ENCODE data around the gene PTPN6. TPM values are rescaled to one million over a fixed set of nuclear protein-coding genes. Genes with fewer than 3 reads are reported as not detected.

Gene PTPN6
- polyA plus RNA-seq, 1 donor from 2014 or later: not detected

DNA sequence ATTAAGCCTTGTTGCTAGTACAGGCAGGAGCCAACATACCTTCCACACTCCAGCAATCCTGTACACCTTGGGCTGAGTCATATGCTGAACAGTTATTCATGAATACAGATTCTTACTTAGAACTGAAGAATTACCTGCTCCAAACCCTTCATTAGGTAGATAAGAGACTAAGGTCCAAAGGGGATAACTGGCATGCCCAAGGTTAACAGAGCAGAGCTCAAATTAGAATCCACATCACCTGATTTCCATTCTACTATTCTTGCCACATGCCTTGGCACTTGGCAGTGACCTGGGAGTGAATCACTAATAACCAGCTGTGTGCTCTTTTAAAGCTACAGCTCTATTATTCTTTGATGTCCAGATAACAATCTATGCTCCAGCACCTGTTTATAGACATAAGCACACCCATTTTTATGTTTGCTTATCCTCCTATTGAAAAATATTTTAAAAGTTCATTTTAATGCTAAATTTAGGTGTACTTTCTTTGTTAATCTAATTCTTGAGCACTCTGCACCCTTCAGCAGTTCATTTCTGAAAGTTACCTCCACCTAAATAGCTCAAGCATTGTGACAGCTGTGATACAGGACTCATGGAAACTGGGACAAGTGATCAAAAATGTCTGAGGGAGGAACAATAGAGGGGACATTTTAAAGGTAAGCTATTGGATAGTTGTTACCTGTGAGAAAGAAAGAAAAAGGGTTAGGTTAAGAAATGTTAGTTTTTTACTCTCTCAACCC is 47.7 kb downstream of the PTPN6 start:
- H3K4me3 ChIP-seq (ENCODE audit: low read length): no peak overlapping the region
- H2AFZ ChIP-seq (ENCODE audit: low read depth, low read length): no peak overlapping the region
- no peaks in the 10 kb centered on the region for H3K9me3 ChIP-seq (ENCODE audit: low read length)
- H4K20me1 ChIP-seq (ENCODE audit: insufficient read depth): no peaks in the 10 kb centered on the region
- H3K27ac ChIP-seq (ENCODE audit: low read length): no peak overlapping the region
- H3F3A ChIP-seq (ENCODE audit: insufficient read depth, low read length, poor library complexity, severe bottlenecking): no peaks in the 10 kb centered on the region
- TF ChIP-seq, protein P1, sequence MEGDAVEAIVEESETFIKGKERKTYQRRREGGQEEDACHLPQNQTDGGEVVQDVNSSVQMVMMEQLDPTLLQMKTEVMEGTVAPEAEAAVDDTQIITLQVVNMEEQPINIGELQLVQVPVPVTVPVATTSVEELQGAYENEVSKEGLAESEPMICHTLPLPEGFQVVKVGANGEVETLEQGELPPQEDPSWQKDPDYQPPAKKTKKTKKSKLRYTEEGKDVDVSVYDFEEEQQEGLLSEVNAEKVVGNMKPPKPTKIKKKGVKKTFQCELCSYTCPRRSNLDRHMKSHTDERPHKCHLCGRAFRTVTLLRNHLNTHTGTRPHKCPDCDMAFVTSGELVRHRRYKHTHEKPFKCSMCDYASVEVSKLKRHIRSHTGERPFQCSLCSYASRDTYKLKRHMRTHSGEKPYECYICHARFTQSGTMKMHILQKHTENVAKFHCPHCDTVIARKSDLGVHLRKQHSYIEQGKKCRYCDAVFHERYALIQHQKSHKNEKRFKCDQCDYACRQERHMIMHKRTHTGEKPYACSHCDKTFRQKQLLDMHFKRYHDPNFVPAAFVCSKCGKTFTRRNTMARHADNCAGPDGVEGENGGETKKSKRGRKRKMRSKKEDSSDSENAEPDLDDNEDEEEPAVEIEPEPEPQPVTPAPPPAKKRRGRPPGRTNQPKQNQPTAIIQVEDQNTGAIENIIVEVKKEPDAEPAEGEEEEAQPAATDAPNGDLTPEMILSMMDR (IDR thresholded peaks at IDR 0.05; ENCODE audit: poor library complexity, severe bottlenecking): no peak
- TF ChIP-seq SMC3 (conservative IDR thresholded peaks at IDR 0.05; ENCODE audit: poor library complexity) (no peak), TAF1 (IDR thresholded peaks at IDR 0.05; ENCODE audit: low read depth) (no peak), RAD21 (conservative IDR thresholded peaks at IDR 0.05) (no peak), POLR2AphosphoS5 (IDR thresholded peaks at IDR 0.05) (no peak), EP300 (conservative IDR thresholded peaks at IDR 0.05; ENCODE audit: poor library complexity, severe bottlenecking) (no peak), EZH2 (IDR thresholded peaks at IDR 0.05; ENCODE audit: borderline replicate concordance, insufficient read depth, low read length, poor library complexity, severe bottlenecking) (no peak), MXI1 (conservative IDR thresholded peaks at IDR 0.05; ENCODE audit: poor library complexity, severe bottlenecking) (no peak)
- TF ChIP-seq, protein P2, sequence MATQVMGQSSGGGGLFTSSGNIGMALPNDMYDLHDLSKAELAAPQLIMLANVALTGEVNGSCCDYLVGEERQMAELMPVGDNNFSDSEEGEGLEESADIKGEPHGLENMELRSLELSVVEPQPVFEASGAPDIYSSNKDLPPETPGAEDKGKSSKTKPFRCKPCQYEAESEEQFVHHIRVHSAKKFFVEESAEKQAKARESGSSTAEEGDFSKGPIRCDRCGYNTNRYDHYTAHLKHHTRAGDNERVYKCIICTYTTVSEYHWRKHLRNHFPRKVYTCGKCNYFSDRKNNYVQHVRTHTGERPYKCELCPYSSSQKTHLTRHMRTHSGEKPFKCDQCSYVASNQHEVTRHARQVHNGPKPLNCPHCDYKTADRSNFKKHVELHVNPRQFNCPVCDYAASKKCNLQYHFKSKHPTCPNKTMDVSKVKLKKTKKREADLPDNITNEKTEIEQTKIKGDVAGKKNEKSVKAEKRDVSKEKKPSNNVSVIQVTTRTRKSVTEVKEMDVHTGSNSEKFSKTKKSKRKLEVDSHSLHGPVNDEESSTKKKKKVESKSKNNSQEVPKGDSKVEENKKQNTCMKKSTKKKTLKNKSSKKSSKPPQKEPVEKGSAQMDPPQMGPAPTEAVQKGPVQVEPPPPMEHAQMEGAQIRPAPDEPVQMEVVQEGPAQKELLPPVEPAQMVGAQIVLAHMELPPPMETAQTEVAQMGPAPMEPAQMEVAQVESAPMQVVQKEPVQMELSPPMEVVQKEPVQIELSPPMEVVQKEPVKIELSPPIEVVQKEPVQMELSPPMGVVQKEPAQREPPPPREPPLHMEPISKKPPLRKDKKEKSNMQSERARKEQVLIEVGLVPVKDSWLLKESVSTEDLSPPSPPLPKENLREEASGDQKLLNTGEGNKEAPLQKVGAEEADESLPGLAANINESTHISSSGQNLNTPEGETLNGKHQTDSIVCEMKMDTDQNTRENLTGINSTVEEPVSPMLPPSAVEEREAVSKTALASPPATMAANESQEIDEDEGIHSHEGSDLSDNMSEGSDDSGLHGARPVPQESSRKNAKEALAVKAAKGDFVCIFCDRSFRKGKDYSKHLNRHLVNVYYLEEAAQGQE (IDR thresholded peaks at IDR 0.05; ENCODE audit: borderline replicate concordance): no peak
- H3K27me3 ChIP-seq (ENCODE audit: insufficient read depth, low read depth, low read length): no peaks in the 10 kb centered on the region
- H3K9me2 ChIP-seq (ENCODE audit: insufficient read depth, low read length): no peaks in the 10 kb centered on the region
- no peaks in the 10 kb centered on the region for H3K36me3 ChIP-seq (ENCODE audit: insufficient read depth, low read length)
- no peak overlapping the region for H3K4me2 ChIP-seq (ENCODE audit: low read length)
- H3K79me2 ChIP-seq (replicated peaks; ENCODE audit: insufficient read depth, low read length): no peaks in the 10 kb centered on the region
- no peak overlapping the region for H3K9ac ChIP-seq (ENCODE audit: low read length)

DNA sequence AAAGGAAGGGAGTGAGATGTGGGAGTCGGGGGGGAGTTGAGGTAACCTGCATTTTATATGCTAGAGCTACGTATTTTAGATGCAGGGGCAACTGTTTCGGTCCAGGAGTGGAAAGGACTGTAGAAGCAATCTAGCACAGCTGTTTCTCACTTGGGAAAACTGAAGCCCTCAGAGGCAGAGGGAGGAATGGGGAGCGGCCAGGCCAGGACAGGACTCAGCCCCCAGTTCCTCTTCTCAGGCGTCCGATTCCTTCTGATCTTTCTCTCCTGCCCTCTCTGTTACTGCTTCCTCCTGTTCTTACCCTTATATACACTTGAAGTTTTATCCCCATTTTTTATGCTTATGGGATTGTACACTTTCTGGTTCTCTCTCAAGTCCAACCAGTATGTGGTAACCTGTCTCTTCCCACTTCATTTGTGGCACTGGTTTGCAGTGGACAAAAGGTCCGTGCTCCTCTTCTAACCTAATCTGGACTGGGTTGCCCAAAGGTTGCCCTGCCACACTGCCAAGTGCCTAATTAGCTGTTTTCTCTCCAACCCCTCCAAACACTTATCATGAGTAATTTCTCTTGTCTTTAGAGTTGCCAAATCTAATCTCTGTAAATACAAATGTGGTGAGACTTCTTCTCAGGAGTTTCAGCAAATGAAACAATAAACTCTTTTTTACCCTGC is 50.9 kb downstream of the PTPN6 start:
- Histone ChIP-seq H3K9ac (ENCODE audit: low read length) (no peak overlapping the region), H3K36me3 (ENCODE audit: insufficient read depth, low read length) (no peaks in the 10 kb centered on the region), H3K9me3 (ENCODE audit: low read length) (no peaks in the 10 kb centered on the region), H3F3A (ENCODE audit: insufficient read depth, low read length, poor library complexity, severe bottlenecking) (no peaks in the 10 kb centered on the region), H3K4me3 (ENCODE audit: low read length) (no peak overlapping the region), H3K9me2 (ENCODE audit: insufficient read depth, low read length) (no peaks in the 10 kb centered on the region), H4K20me1 (ENCODE audit: insufficient read depth) (no peaks in the 10 kb centered on the region), H3K27ac (ENCODE audit: low read length) (no peak overlapping the region), H3K79me2 (replicated peaks; ENCODE audit: insufficient read depth, low read length) (no peaks in the 10 kb centered on the region), H3K27me3 (ENCODE audit: insufficient read depth, low read depth, low read length) (no peaks in the 10 kb centered on the region), H3K4me2 (ENCODE audit: low read length) (no peak overlapping the region), H2AFZ (ENCODE audit: low read depth, low read length) (no peak overlapping the region)
- TF ChIP-seq POLR2AphosphoS5 (IDR thresholded peaks at IDR 0.05) (no peak), SMC3 (conservative IDR thresholded peaks at IDR 0.05; ENCODE audit: poor library complexity) (no peak), TAF1 (IDR thresholded peaks at IDR 0.05; ENCODE audit: low read depth) (no peak), RAD21 (conservative IDR thresholded peaks at IDR 0.05) (no peak)
- TF ChIP-seq, protein P2 (IDR thresholded peaks at IDR 0.05; ENCODE audit: borderline replicate concordance): no peak
- TF ChIP-seq, protein P1 (IDR thresholded peaks at IDR 0.05; ENCODE audit: poor library complexity, severe bottlenecking): no peak
